ENCODE results near the gene DGKD.

The DGKD gene

GRCh38 chr2:233424154-233424951, 70.1 kb downstream of the DGKD start:
- H3F3A ChIP-seq (ENCODE audit: insufficient read depth) = peaks cover 14% of the 10 kb centered on the region
- no peak overlapping the region for H2AFZ ChIP-seq (ENCODE audit: low read depth, low read length, severe bottlenecking)
- H3K9me2 ChIP-seq (replicated peaks; ENCODE audit: insufficient read depth, low read length) = no peaks in the 10 kb centered on the region
- no peaks in the 10 kb centered on the region for H3K27me3 ChIP-seq (ENCODE audit: low read length)
- H3K36me3 ChIP-seq (ENCODE audit: low read length) = no peaks in the 10 kb centered on the region
- H3K4me3 ChIP-seq (ENCODE audit: insufficient read depth, low read length, poor library complexity, severe bottlenecking) = no peak overlapping the region
- H3K4me2 ChIP-seq (ENCODE audit: low read depth, low read length, poor library complexity, severe bottlenecking) = no peak overlapping the region
- H4K20me1 ChIP-seq (ENCODE audit: low read depth, low read length) = no peaks in the 10 kb centered on the region
- no peak overlapping the region for H3K27ac ChIP-seq (ENCODE audit: low read depth, low read length)
- no peak overlapping the region for H3K9ac ChIP-seq (ENCODE audit: low read length)
- no peaks in the 10 kb centered on the region; the same call in 1 of the 2 replicates for H3K79me2 ChIP-seq (ENCODE audit: insufficient read depth, low read length)
- no peaks in the 10 kb centered on the region for H3K9me3 ChIP-seq (ENCODE audit: insufficient read depth, low read length)
- TF ChIP-seq CTCF (IDR thresholded peaks at IDR 0.05; ENCODE audit: insufficient read depth, low read length, poor library complexity, severe bottlenecking) = no peak

- Histone ChIP-seq H3K27me3 (ENCODE audit: low read length) (no peaks in the 10 kb centered on the region), H4K20me1 (ENCODE audit: low read depth, low read length) (no peaks in the 10 kb centered on the region), H3K9me3 (ENCODE audit: insufficient read depth, low read length) (no peaks in the 10 kb centered on the region), H3K9ac (ENCODE audit: low read length) (no peak overlapping the region), H3K36me3 (ENCODE audit: low read length) (no peaks in the 10 kb centered on the region), H3K4me2 (ENCODE audit: low read depth, low read length, poor library complexity, severe bottlenecking) (no peak overlapping the region), H3K27ac (ENCODE audit: low read depth, low read length) (no peak overlapping the region), H2AFZ (ENCODE audit: low read depth, low read length, severe bottlenecking) (no peak overlapping the region), H3F3A (ENCODE audit: insufficient read depth) (0 out of 2 replicates have a peak, but pooled peaks cover 2% of the 10 kb centered on the region), H3K9me2 (replicated peaks; ENCODE audit: insufficient read depth, low read length) (no peaks in the 10 kb centered on the region), H3K4me3 (ENCODE audit: insufficient read depth, low read length, poor library complexity, severe bottlenecking) (no peak overlapping the region), H3K79me2 (ENCODE audit: insufficient read depth, low read length) (no peaks in the 10 kb centered on the region)
- TF ChIP-seq CTCF (IDR thresholded peaks at IDR 0.05; ENCODE audit: insufficient read depth, low read length, poor library complexity, severe bottlenecking) = no peak
Measured at GRCh38 chr2:233426619-233427342, 72.5 kb downstream of the DGKD start.

GRCh38 chr2:233428008-233428407, 73.7 kb downstream of the DGKD start:
- H3K36me3 ChIP-seq (ENCODE audit: low read length) = no peaks in the 10 kb centered on the region
- no peak overlapping the region for H3K4me3 ChIP-seq (ENCODE audit: insufficient read depth, low read length, poor library complexity, severe bottlenecking)
- no peak for TF ChIP-seq CTCF (IDR thresholded peaks at IDR 0.05; ENCODE audit: insufficient read depth, low read length, poor library complexity, severe bottlenecking)
- TF ChIP-seq EZH2phosphoT487 (conservative IDR thresholded peaks at IDR 0.05; ENCODE audit: low read length) = no peak
- no peak overlapping the region for H2AFZ ChIP-seq (ENCODE audit: low read depth, low read length, severe bottlenecking)
- no peak overlapping the region for H3K9ac ChIP-seq (ENCODE audit: low read length)
- no peaks in the 10 kb centered on the region for H3K9me3 ChIP-seq (ENCODE audit: insufficient read depth, low read length)
- H4K20me1 ChIP-seq (ENCODE audit: low read depth, low read length) = no peaks in the 10 kb centered on the region
- no peaks in the 10 kb centered on the region for H3F3A ChIP-seq (ENCODE audit: insufficient read depth)
- H3K27me3 ChIP-seq (ENCODE audit: low read length) = no peaks in the 10 kb centered on the region
- no peak overlapping the region for H3K4me2 ChIP-seq (ENCODE audit: low read depth, low read length, poor library complexity, severe bottlenecking)
- H3K27ac ChIP-seq (ENCODE audit: low read depth, low read length) = no peak overlapping the region
- H3K9me2 ChIP-seq (replicated peaks; ENCODE audit: insufficient read depth, low read length) = no peaks in the 10 kb centered on the region
- no peaks in the 10 kb centered on the region for H3K79me2 ChIP-seq (ENCODE audit: insufficient read depth, low read length)
